H9 (cell line): ENCODE measurements around the gene COX7B. TPM values are rescaled to one million over a fixed set of nuclear protein-coding genes. Genes with fewer than 3 reads are reported as not detected.

Source experiments
- DNase-seq: peaks from one replicate; pipeline ENCODE4 v3.0.0-alpha.2; 2017
- H2AFZ ChIP-seq: one replicate; pipeline ENCODE4 v1.6.1; 2013; ENCODE audit warnings: mild to moderate bottlenecking, low read length, control low read depth, moderate library complexity
- H2AK5ac ChIP-seq: 2 replicates; pipeline ENCODE4 v1.6.1; 2013; ENCODE audit warnings: low read length, control low read depth, mixed read lengths; ENCODE audit not compliant: insufficient read length
- H2BK120ac ChIP-seq: one replicate; pipeline ENCODE4 v1.6.1; 2013; ENCODE audit warnings: low read depth, mild to moderate bottlenecking, low read length, control low read depth, inconsistent platforms; ENCODE audit not compliant: poor library complexity, severe bottlenecking
- H2BK12ac ChIP-seq: 2 replicates; pipeline ENCODE4 v1.6.1; 2013; ENCODE audit warnings: low read length, control low read depth, mixed read lengths, low read depth; ENCODE audit not compliant: insufficient read length
- H2BK15ac ChIP-seq: 2 replicates; pipeline ENCODE4 v1.6.1; 2013; ENCODE audit warnings: low read depth, low read length, control low read depth
- H2BK20ac ChIP-seq: one replicate; pipeline ENCODE4 v1.6.1; 2013; ENCODE audit warnings: low read depth, mild to moderate bottlenecking, low read length, control low read depth, inconsistent platforms; ENCODE audit not compliant: poor library complexity, severe bottlenecking
- H2BK5ac ChIP-seq: 2 replicates; pipeline ENCODE4 v1.6.1; 2013; ENCODE audit warnings: low read length, control low read depth, mixed read lengths; ENCODE audit not compliant: insufficient read length
- H3K14ac ChIP-seq: 2 replicates; pipeline ENCODE4 v1.6.1; 2013; ENCODE audit warnings: low read length, control low read depth; ENCODE audit not compliant: insufficient read depth
- H3K18ac ChIP-seq: 2 replicates; pipeline ENCODE4 v1.6.1; 2013; ENCODE audit warnings: low read depth, mild to moderate bottlenecking, mixed read lengths, low read length, control low read depth; ENCODE audit not compliant: insufficient read length
- H3K23ac ChIP-seq: 2 replicates; pipeline ENCODE4 v1.6.1; 2013; ENCODE audit warnings: low read length, control low read depth, mixed read lengths, low read depth; ENCODE audit not compliant: insufficient read length
- H3K23me2 ChIP-seq: 2 replicates; pipeline ENCODE4 v1.6.1; 2013; ENCODE audit warnings: low read depth, mild to moderate bottlenecking, mixed read lengths, low read length, control low read depth; ENCODE audit not compliant: insufficient read length, poor library complexity, severe bottlenecking
- H3K27ac ChIP-seq: 2 replicates; pipeline ENCODE4 v1.5.1; 2013; ENCODE audit warnings: low read length, control low read depth, mixed read lengths, low read depth; ENCODE audit not compliant: insufficient read length
- H3K27me3 ChIP-seq: 2 replicates; pipeline ENCODE4 v1.6.1; 2013; ENCODE audit warnings: low read length, control low read depth, inconsistent platforms; ENCODE audit not compliant: insufficient read depth
- H3K4ac ChIP-seq: 2 replicates; pipeline ENCODE4 v1.6.1; 2013; ENCODE audit warnings: low read depth, mild to moderate bottlenecking, control low read depth, inconsistent platforms, low read length, moderate library complexity
- H3K4me1 ChIP-seq: 2 replicates; pipeline ENCODE4 v1.6.1; 2013; ENCODE audit warnings: low read length, control low read depth, inconsistent platforms; ENCODE audit not compliant: insufficient read depth
- H3K4me2 ChIP-seq: 2 replicates; pipeline ENCODE4 v1.6.1; 2013; ENCODE audit warnings: low read length, control low read depth, mixed read lengths; ENCODE audit not compliant: insufficient read length, insufficient read depth
- H3K56ac ChIP-seq: 2 replicates; pipeline ENCODE4 v1.6.1; 2013; ENCODE audit warnings: low read depth, mild to moderate bottlenecking, mixed read lengths, low read length, control low read depth; ENCODE audit not compliant: insufficient read length
- H3K79me1 ChIP-seq: 2 replicates; pipeline ENCODE4 v1.6.1; 2013; ENCODE audit warnings: low read depth, mild to moderate bottlenecking, moderate library complexity, low read length, control low read depth, inconsistent platforms; ENCODE audit not compliant: insufficient read depth, poor library complexity, severe bottlenecking
- H3K79me2 ChIP-seq: 2 replicates; pipeline ENCODE4 v1.6.1; 2013; ENCODE audit warnings: low read length, control low read depth, inconsistent platforms; ENCODE audit not compliant: insufficient read depth
- H3K9ac ChIP-seq: 2 replicates; pipeline ENCODE4 v1.6.1; 2013; ENCODE audit warnings: low read length, control low read depth, mixed read lengths; ENCODE audit not compliant: insufficient read length; ENCODE audit errors: extremely low read depth
- H3K9me3 ChIP-seq: one replicate; pipeline ENCODE4 v1.6.1; 2013; ENCODE audit warnings: low read depth, low read length, inconsistent platforms; ENCODE audit not compliant: control insufficient read depth
- H3T11ph ChIP-seq: one replicate; pipeline ENCODE4 v1.6.1; 2013; ENCODE audit warnings: mild to moderate bottlenecking, low read length, control low read depth, inconsistent platforms
- H4K20me1 ChIP-seq: one replicate; pipeline ENCODE4 v1.6.1; 2013; ENCODE audit not compliant: control insufficient read depth, insufficient read length, insufficient read depth
- H4K5ac ChIP-seq: 2 replicates; pipeline ENCODE4 v1.6.1; 2013; ENCODE audit warnings: low read depth, mild to moderate bottlenecking, mixed read lengths, low read length, control low read depth; ENCODE audit not compliant: insufficient read length
- H4K8ac ChIP-seq: replicated peaks from 2 replicates; pipeline ENCODE4 v1.6.1; 2013; ENCODE audit warnings: low read length, control low read depth, mixed read lengths, low read depth; ENCODE audit not compliant: insufficient read length
- H4K91ac ChIP-seq: 2 replicates; pipeline ENCODE4 v1.6.1; 2013; ENCODE audit warnings: low read depth, mild to moderate bottlenecking, moderate library complexity, mixed read lengths, low read length, control low read depth; ENCODE audit not compliant: insufficient read length
- H3K27ac Mint-ChIP-seq, 3 experiments: 2 replicates in 2 of 3; 3 replicates in 1 of 3; pipeline ENCODE4 v1.8.0; 2020 to 2021; ENCODE audit warnings: mixed read lengths in 3 of 3, mild to moderate bottlenecking in 1 of 3, moderate library complexity in 1 of 3
- H3K27me3 Mint-ChIP-seq: 2 replicates; pipeline ENCODE4 v1.8.0; 2021; ENCODE audit warnings: low read depth, mild to moderate bottlenecking, moderate library complexity, mixed read lengths
- H3K36me3 Mint-ChIP-seq, 3 experiments: 2 replicates in 2 of 3; 3 replicates in 1 of 3; pipeline ENCODE4 v1.8.0; 2020 to 2021; ENCODE audit warnings: low read depth in 3 of 3, mixed read lengths in 3 of 3; ENCODE audit not compliant: insufficient read depth in 1 of 3
- H3K4me1 Mint-ChIP-seq, 2 experiments: 2 replicates each; pipeline ENCODE4 v1.8.0; 2020; ENCODE audit warnings: mixed read lengths in 2 of 2
- H3K4me3 Mint-ChIP-seq, 2 experiments: 2 replicates in 1 of 2; 3 replicates in 1 of 2; pipeline ENCODE4 v1.8.0; 2020 to 2021; ENCODE audit warnings: mild to moderate bottlenecking in 2 of 2, mixed read lengths in 2 of 2, moderate library complexity in 1 of 2
- H3K9me3 Mint-ChIP-seq, 2 experiments: 2 replicates in 1 of 2; 3 replicates in 1 of 2; pipeline ENCODE4 v1.8.0; 2020; ENCODE audit warnings: mild to moderate bottlenecking in 2 of 2, mixed read lengths in 2 of 2, moderate library complexity in 1 of 2
- CTCF ChIP-seq: fragments of 200-600 bp; sonication (generic); conservative IDR thresholded peaks from 3 replicates; pipeline ENCODE4 v1.8.0; 2021; ENCODE audit warnings: antibody characterized with exemption, mild to moderate bottlenecking
- WGBS: extraction: QIAGEN DNeasy Blood & Tissue Kit; methylation state at CpG from one replicate; pipeline ENCODE4 v1.1.7; 2013; ENCODE audit warnings: missing lambda C conversion rate, low lambda C conversion rate, mixed read lengths; ENCODE audit not compliant: insufficient read length; ENCODE audit errors: extremely low coverage; 5-methylcytosine and 5-hydroxymethylcytosine counted together
- total RNA-seq: library from RNA; stranded (reverse); gene quantifications from 2 replicates; pipeline ENCODE4 v1.2.1, GENCODE V29; 2021

Gene COX7B
- total RNA-seq, 1 experiment from 2014 or later, result 253 TPM

GRCh38 chrX:77937291-77937690, 38.0 kb downstream of the COX7B start:
- Histone ChIP-seq H4K8ac (no peak overlapping the region), H4K91ac (no peak overlapping the region), H4K20me1 (no peaks in the 10 kb centered on the region), H3K4ac (no peak overlapping the region), H3K27me3 (no peaks in the 10 kb centered on the region), H4K5ac (no peak overlapping the region), H3K4me1 (no peaks in the 10 kb centered on the region), H2BK20ac (no peak overlapping the region), H3K4me2 (no peak overlapping the region), H3K9me3 (peaks cover 28% of the 10 kb centered on the region), H2AK5ac (no peak overlapping the region), H3K79me1 (no peaks in the 10 kb centered on the region), H3K23me2 (no peaks in the 10 kb centered on the region), H2BK120ac (no peak overlapping the region), H2AFZ (no peak overlapping the region), H3K56ac (no peak overlapping the region), H3K23ac (no peak overlapping the region), H3K27ac (no peak overlapping the region), H2BK5ac (no peak overlapping the region), H2BK15ac (no peak overlapping the region), H3K9ac (no peak overlapping the region), H3K14ac (no peak overlapping the region), H2BK12ac (no peak overlapping the region), H3T11ph (no peak overlapping the region), H3K18ac (no peak overlapping the region), H3K79me2 (no peaks in the 10 kb centered on the region)
- TF ChIP-seq CTCF, result no peak
- peaks cover 37 to 50% of the 10 kb centered on the region in 2 experiments for H3K9me3 Mint-ChIP-seq
- H3K27ac Mint-ChIP-seq, result no peak overlapping the region
- peaks cover 0 to 4% (median 0%) of the 10 kb centered on the region in 3 experiments; a peak in 2 of 7 replicates for H3K36me3 Mint-ChIP-seq
- no peaks in the 10 kb centered on the region for H3K27me3 Mint-ChIP-seq
- no peak overlapping the region for H3K4me3 Mint-ChIP-seq
- no CpG with 5 or more reads among the region's 3 CpGs for WGBS
- no peaks in the 10 kb centered on the region for H3K4me1 Mint-ChIP-seq
- no peak for DNase-seq
